Osteocyte (in vitro differentiated cells): ENCODE measurements around the gene MPHOSPH6. TPM values are rescaled to one million over a fixed set of nuclear protein-coding genes. Genes with fewer than 3 reads are reported as not detected.

ENCODE experiments used
- DNase-seq: peaks from one replicate; pipeline ENCODE4 v3.0.0; 2021; ENCODE audit warnings: mixed read lengths; ENCODE audit not compliant: unreplicated experiment; ENCODE audit errors: extremely low spot score
- H3K27ac Mint-ChIP-seq: one replicate; pipeline ENCODE4 v1.8.0; 2021; ENCODE audit warnings: mild to moderate bottlenecking, mixed read lengths; ENCODE audit not compliant: unreplicated experiment
- H3K27me3 Mint-ChIP-seq: one replicate; pipeline ENCODE4 v1.8.0; 2021; ENCODE audit warnings: mixed read lengths; ENCODE audit not compliant: unreplicated experiment
- H3K36me3 Mint-ChIP-seq: one replicate; pipeline ENCODE4 v1.8.0; 2021; ENCODE audit warnings: mixed read lengths; ENCODE audit not compliant: unreplicated experiment
- H3K4me1 Mint-ChIP-seq: one replicate; pipeline ENCODE4 v1.8.0; 2021; ENCODE audit warnings: mixed read lengths; ENCODE audit not compliant: unreplicated experiment
- H3K4me3 Mint-ChIP-seq: one replicate; pipeline ENCODE4 v1.8.0; 2021; ENCODE audit warnings: mild to moderate bottlenecking, moderate library complexity, mixed read lengths; ENCODE audit not compliant: unreplicated experiment
- H3K9me3 Mint-ChIP-seq: one replicate; pipeline ENCODE4 v1.8.0; 2021; ENCODE audit warnings: mixed read lengths; ENCODE audit not compliant: unreplicated experiment
- CTCF ChIP-seq: fragments of 200-600 bp; sonication (generic); IDR thresholded peaks from 2 replicates; pipeline ENCODE4 v1.5.0; 2021; ENCODE audit warnings: antibody characterized with exemption, mild to moderate bottlenecking, moderate library complexity
- total RNA-seq: library from RNA; stranded (reverse); gene quantifications from 2 replicates; pipeline ENCODE4 v1.2.1, GENCODE V29; 2021

MPHOSPH6 gene
- total RNA-seq, 1 donor from 2014 or later: 13.6 TPM

DNA sequence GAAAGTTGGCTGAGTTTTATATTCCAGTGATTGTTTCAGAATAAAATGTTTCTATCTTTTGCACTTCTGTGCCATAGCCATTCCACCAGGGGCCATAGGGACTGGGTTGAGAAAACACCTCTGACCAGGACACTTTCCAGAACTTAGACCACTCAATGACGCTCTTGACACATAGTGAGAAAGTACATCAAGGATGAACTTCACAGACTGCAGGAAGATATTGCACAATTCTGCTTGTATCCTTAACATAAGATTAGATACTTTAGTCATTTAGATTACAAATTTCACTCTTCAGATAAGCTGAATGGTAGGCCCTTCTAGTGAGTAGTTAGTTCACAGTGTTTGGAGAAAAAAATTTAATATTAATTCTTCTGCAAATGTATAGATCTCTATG is 13.0 kb upstream of the MPHOSPH6 start:
- no peak for DNase-seq
- Mint-ChIP-seq H3K27ac (no peak overlapping the region), H3K36me3 (no peaks in the 10 kb centered on the region), H3K27me3 (peaks cover 57% of the 10 kb centered on the region), H3K4me3 (no peak overlapping the region), H3K4me1 (no peaks in the 10 kb centered on the region), H3K9me3 (no peaks in the 10 kb centered on the region)
- no peak for TF ChIP-seq CTCF

DNA sequence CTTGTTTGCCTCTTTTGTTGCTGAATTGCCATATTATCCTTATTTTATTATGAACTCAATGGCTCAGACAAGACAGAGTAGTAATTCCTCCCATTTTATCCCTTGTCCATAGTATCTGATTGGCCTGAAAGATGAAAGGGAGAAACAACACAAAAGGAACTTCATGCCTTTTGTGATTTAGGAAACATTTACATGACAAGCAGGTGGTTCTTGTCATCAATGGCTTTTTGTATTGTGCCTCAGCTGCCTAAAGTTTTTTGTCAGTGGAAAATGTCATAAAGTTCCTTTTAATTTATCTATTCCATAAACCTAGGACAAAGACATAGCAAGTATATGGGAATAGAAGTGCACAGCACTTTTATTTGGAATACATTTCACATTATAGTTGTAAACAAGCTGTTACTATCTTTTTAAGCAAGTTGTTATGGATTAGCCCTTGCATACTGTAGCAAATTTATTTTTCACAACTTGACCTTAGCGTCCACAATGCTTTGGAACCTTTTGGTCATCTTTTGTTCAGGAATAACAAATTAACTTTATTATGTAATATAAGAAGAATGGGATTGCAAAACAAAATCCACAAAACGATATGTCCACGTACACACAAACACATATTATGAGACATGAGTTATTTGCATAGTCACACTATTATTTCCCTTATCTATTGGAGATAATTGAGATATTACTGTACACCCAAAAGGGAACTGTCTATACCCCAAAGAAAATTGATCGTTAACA is 12.4 kb upstream of the MPHOSPH6 start:
- Mint-ChIP-seq H3K27ac (no peak overlapping the region), H3K36me3 (no peaks in the 10 kb centered on the region), H3K9me3 (no peaks in the 10 kb centered on the region), H3K27me3 (peaks cover 56% of the 10 kb centered on the region), H3K4me1 (no peaks in the 10 kb centered on the region), H3K4me3 (no peak overlapping the region)
- no peak for TF ChIP-seq CTCF
- no peak for DNase-seq

DNA sequence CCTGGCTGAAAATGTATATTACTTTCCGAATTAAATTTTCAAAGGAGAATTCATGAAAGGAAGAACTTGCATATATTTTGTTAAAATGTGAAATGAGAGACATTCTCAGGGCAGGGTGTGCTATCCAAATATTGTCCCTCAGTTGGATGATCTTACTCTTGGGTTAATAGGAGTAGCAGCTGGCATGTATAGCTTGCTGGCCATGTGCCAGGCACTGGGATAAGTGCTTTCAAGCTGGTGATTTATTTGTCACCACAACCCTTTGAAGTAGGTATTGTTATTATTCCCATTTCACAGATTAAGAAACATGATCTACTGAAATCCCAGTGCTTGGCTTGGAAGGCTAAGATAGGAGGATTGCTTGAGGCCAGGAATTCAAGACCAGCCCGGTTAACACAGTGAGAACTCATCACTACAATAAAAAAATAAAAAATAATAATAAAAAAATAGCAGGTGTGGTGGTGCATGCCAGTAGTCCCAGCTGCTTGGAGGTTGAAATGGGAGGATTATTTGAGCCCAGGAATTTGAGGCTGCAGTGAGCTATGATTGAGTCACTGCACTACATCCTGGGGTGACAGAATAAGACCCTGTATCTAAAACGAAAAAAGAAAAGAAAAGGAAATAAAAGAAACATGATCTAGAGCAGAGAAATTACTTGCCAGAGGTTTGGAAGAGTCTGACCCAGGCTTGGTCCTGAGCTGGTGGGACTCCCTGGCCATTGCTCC is 11.6 kb upstream of the MPHOSPH6 start:
- DNase-seq: no peak
- Mint-ChIP-seq H3K27ac (no peak overlapping the region), H3K27me3 (peaks cover 55% of the 10 kb centered on the region), H3K9me3 (no peaks in the 10 kb centered on the region), H3K4me3 (no peak overlapping the region), H3K4me1 (no peaks in the 10 kb centered on the region), H3K36me3 (no peaks in the 10 kb centered on the region)
- TF ChIP-seq CTCF: no peak

GRCh38 chr16:82178352-82178751 is 8.3 kb upstream of the MPHOSPH6 start:
- H3K9me3 Mint-ChIP-seq: no peaks in the 10 kb centered on the region
- no peaks in the 10 kb centered on the region for H3K36me3 Mint-ChIP-seq
- H3K27me3 Mint-ChIP-seq: peaks cover 68% of the 10 kb centered on the region
- TF ChIP-seq CTCF: no peak
- no peak overlapping the region for H3K27ac Mint-ChIP-seq
- no peak for DNase-seq
- H3K4me1 Mint-ChIP-seq: no peaks in the 10 kb centered on the region
- no peak overlapping the region for H3K4me3 Mint-ChIP-seq

- DNase-seq: no peak
- Mint-ChIP-seq H3K27ac (no peak overlapping the region), H3K4me1 (no peaks in the 10 kb centered on the region), H3K36me3 (no peaks in the 10 kb centered on the region), H3K9me3 (no peaks in the 10 kb centered on the region), H3K4me3 (no peak overlapping the region), H3K27me3 (peaks cover 70% of the 10 kb centered on the region)
- no peak for TF ChIP-seq CTCF
These were observed 7.5 kb upstream of the MPHOSPH6 start for GRCh38 chr16:82177555-82177954.
